Right atrium auricular region (tissue), 2 donors: Measurements from ENCODE around the gene SLC2A4. TPM values are rescaled to one million over a fixed set of nuclear protein-coding genes. Genes with fewer than 3 reads are reported as not detected.
A peak's percentile ranks its signal among the peaks of the same experiment; 100 is the strongest.

ENCODE experiments used
- DNase-seq: peaks from one replicate; pipeline ENCODE4 v3.0.0-alpha.2; 2019; ENCODE audit warnings: low spot score
- H3K27ac ChIP-seq, 2 donors: fragments of 200-600 bp; sonication (generic); 1 replicate in 1 of 2; 2 replicates in 1 of 2; pipeline ENCODE4 v1.5.1; 2016 to 2019
- H3K27me3 ChIP-seq, 2 donors: fragments of 200-600 bp; sonication (generic); one replicate each; pipeline versions ENCODE4 v1.5.1 to v1.6.0; 2017 to 2019
- H3K36me3 ChIP-seq: fragments of 200-600 bp; sonication (generic); one replicate; pipeline ENCODE4 v1.5.1; 2016
- H3K4me1 ChIP-seq, 2 donors: fragments of 200-600 bp; sonication (generic); one replicate each; pipeline versions ENCODE4 v1.5.1 to v1.6.0; 2017 to 2019
- H3K4me3 ChIP-seq, 2 donors: fragments of 200-600 bp; sonication (generic); 1 replicate in 1 of 2; 2 replicates in 1 of 2; pipeline ENCODE4 v1.5.1; 2017 to 2019; ENCODE audit warnings: mild to moderate bottlenecking in 1 of 2, moderate library complexity in 1 of 2
- H3K9me3 ChIP-seq, 2 donors: fragments of 200-600 bp; sonication (generic); one replicate each; pipeline ENCODE4 v1.5.1; 2019
- total RNA-seq, 2 donors: library from RNA; depleted of rRNA; stranded (reverse); fragments of >200 nt; gene quantifications; one replicate each; pipeline ENCODE4 v1.1.0, GENCODE V29; 2016
- TF ChIP-seq, protein P1 (sequence below), 2 donors: fragments of 200-600 bp; sonication (generic); IDR thresholded peaks; one replicate each; pipeline ENCODE4 v1.5.1; 2019; ENCODE audit warnings: antibody characterized with exemption in 2 of 2

SLC2A4 gene
- total RNA-seq, 2 donors from 2014 or later, result 70.3 to 151 TPM

- Histone ChIP-seq H3K9me3 (no peaks in the 10 kb centered on the region), H3K27me3 (peaks cover 11 to 34% of the 10 kb centered on the region in 2 donors), H3K4me1 (peaks cover 0 to 30% of the 10 kb centered on the region in 2 donors), H3K4me3 (peak overlapping the region; percentile 22 to 54), H3K27ac (no peak overlapping the region), H3K36me3 (peaks cover 25% of the 10 kb centered on the region)
- TF ChIP-seq, protein P1, sequence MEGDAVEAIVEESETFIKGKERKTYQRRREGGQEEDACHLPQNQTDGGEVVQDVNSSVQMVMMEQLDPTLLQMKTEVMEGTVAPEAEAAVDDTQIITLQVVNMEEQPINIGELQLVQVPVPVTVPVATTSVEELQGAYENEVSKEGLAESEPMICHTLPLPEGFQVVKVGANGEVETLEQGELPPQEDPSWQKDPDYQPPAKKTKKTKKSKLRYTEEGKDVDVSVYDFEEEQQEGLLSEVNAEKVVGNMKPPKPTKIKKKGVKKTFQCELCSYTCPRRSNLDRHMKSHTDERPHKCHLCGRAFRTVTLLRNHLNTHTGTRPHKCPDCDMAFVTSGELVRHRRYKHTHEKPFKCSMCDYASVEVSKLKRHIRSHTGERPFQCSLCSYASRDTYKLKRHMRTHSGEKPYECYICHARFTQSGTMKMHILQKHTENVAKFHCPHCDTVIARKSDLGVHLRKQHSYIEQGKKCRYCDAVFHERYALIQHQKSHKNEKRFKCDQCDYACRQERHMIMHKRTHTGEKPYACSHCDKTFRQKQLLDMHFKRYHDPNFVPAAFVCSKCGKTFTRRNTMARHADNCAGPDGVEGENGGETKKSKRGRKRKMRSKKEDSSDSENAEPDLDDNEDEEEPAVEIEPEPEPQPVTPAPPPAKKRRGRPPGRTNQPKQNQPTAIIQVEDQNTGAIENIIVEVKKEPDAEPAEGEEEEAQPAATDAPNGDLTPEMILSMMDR (IDR thresholded peaks at IDR 0.05), result no peak
- DNase-seq, result no peak
Measured at GRCh38 chr17:7261379-7262191, 19.9 kb upstream of the SLC2A4 start.

DNA sequence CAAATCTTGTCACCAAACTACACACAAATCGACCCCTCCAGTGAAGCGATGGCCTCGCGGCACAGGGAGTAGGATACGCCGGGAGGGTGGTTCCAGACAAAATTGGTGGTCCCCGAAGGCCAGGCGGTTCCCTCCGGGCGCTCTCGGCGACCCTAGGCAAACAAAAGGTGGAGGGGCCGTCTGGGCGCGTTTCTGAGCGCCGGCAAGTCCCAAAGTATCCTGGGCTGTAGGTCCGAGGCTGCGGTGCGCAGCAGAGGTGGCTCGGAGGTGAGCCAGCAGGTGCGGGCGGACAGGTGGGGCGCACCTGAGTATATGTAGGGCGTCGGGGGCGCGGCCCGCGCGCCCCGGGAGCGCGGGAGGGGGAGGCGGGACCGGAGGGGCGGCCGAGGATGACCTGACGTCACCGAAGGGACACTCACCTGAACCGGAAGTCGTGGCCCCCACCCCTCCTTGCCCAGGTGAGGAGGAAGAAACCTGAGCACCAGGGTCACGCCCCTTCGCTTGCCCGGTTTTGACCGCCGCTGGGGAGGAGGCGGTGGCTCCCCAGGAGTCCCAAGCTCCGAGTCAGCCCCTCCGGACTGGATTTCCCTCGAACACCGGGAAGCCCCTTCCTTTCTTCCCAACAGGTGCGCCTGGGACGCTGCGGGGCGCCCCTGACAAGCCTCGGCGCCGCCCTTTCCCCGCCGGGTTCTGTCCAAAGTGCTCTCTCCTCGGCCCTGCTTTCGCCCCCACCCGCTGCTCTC is 19.2 kb upstream of the SLC2A4 start, which contains the start of gene CLDN7:
TSS of gene CLDN7 (minus strand) at position 287 of the 743 bp plus-strand sequence. CDS start 435 bp downstream, outside the sequence.
- H3K4me3 ChIP-seq, result peak within 1 kb of the TSS; percentile 22 to 54
- TF ChIP-seq, protein P1 (IDR thresholded peaks at IDR 0.05), result no peak
- H3K27ac ChIP-seq, result no peak within 1 kb of the TSS
- peaks cover 18% of the 10 kb centered on the region for H3K36me3 ChIP-seq
- no peak for DNase-seq
- H3K27me3 ChIP-seq, result peaks cover 11 to 34% of the 10 kb centered on the region in 2 donors
- peaks cover 0 to 30% of the 10 kb centered on the region in 2 donors for H3K4me1 ChIP-seq
- no peaks in the 10 kb centered on the region for H3K9me3 ChIP-seq

DNA sequence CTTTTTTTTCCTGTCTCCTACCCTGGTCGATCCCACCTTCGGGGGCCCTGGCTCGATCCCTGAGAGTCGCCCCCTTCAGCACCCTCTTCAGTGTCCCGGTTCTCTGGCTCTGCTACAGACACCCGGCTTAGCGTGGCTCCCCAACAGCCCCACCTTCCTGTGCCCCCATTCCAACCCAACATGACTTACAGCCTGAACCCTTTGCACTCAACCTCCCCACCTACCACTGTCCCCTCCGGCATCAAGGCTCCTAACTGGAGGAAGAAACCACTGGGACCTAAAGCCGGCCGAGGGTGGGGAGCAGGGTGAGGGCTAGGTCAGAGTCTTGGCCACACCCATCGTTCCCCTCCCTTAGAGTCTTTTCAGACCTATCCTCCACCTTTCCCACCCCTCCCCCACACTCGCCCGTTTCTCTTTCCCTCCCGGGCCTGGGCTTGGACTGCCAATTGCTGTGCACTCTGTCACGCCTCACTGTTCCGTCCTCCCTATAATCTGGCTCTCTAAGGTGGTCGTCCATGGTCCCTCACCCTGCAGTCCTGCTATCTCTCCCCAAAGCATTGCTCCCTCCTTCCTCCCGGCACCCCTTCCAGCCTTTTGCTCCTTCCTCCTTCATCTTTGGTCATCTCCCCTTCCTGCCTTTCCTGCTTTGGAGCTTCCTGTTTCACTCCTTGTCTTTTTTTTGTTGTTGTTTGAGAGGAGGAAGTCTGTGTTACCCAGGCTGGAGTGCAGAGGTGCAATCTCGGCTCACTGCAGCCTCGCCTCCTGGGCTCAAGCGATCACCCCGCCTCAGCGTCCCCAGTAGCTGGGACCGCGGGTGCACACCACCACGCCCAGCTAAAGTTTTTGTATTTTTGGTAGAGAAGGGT is 18.4 kb upstream of the SLC2A4 start:
- H3K4me1 ChIP-seq, result peaks cover 0 to 30% of the 10 kb centered on the region in 2 donors
- TF ChIP-seq, protein P1 (IDR thresholded peaks at IDR 0.05), result no peak
- DNase-seq, result no peak
- H3K27ac ChIP-seq, result no peak overlapping the region
- H3K36me3 ChIP-seq, result peaks cover 10% of the 10 kb centered on the region
- peak overlapping the region; percentile 2 to 28 for H3K4me3 ChIP-seq
- peaks cover 11 to 34% of the 10 kb centered on the region in 2 donors for H3K27me3 ChIP-seq
- no peaks in the 10 kb centered on the region for H3K9me3 ChIP-seq

DNA sequence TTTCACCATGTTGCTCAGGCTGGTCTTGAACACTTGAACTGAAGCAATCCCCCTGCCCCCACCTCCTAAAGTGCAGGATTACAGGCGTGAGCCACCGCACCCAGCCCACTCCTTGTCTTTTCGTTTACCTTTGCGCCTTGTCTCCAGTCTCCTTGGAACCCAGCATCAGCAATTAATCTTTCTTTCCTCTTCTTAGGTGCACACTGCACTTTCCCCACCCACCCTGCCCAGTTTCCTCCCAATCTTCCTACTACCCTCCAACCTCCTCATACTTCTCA is 17.8 kb upstream of the SLC2A4 start:
- Histone ChIP-seq H3K4me1 (peaks cover 0 to 30% of the 10 kb centered on the region in 2 donors), H3K27me3 (peaks cover 11 to 34% of the 10 kb centered on the region in 2 donors), H3K4me3 (peak overlapping the region in 1 of 2 donors; percentile 28), H3K9me3 (no peaks in the 10 kb centered on the region), H3K27ac (no peak overlapping the region), H3K36me3 (peaks cover 6% of the 10 kb centered on the region)
- TF ChIP-seq, protein P1 (IDR thresholded peaks at IDR 0.05), result no peak
- DNase-seq, result no peak

DNA sequence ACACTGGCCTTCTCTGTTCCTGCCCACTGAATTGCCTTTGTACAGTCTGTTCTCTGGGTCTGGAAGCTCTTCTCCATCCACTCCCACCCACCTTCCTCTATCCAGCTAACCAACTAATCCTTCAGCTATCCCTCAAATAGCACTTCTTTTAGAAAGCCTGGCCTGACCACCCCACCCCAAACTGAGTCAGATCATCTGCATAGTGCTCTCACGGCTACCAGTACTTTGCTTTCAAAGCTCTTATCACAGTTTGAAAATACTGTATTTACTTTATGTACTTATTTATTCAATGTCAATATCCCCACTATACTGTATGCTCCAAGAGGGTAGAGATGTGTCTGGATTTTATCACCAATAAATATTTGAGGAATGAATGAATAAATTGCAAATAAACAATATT is 14.7 kb upstream of the SLC2A4 start:
- no peak for DNase-seq
- Histone ChIP-seq H3K4me3 (no peak overlapping the region), H3K4me1 (peaks cover 0 to 16% of the 10 kb centered on the region in 2 donors), H3K27ac (no peak overlapping the region), H3K9me3 (no peaks in the 10 kb centered on the region), H3K27me3 (peaks cover 11 to 25% of the 10 kb centered on the region in 2 donors), H3K36me3 (no peaks in the 10 kb centered on the region)
- TF ChIP-seq, protein P1 (IDR thresholded peaks at IDR 0.05), result no peak
